Fibroblast of skin of abdomen (primary cell): Measurements from ENCODE around the gene SLC6A13.
"Not testable (repeated sequence)": the region's sequence is repeated elsewhere in the genome, so short reads cannot be mapped to it uniquely, and the experiment has no call there.

Experiments
- DNase-seq: peaks from one replicate; pipeline ENCODE4 v3.0.0-alpha.2; 2013

Gene SLC6A13

DNA sequence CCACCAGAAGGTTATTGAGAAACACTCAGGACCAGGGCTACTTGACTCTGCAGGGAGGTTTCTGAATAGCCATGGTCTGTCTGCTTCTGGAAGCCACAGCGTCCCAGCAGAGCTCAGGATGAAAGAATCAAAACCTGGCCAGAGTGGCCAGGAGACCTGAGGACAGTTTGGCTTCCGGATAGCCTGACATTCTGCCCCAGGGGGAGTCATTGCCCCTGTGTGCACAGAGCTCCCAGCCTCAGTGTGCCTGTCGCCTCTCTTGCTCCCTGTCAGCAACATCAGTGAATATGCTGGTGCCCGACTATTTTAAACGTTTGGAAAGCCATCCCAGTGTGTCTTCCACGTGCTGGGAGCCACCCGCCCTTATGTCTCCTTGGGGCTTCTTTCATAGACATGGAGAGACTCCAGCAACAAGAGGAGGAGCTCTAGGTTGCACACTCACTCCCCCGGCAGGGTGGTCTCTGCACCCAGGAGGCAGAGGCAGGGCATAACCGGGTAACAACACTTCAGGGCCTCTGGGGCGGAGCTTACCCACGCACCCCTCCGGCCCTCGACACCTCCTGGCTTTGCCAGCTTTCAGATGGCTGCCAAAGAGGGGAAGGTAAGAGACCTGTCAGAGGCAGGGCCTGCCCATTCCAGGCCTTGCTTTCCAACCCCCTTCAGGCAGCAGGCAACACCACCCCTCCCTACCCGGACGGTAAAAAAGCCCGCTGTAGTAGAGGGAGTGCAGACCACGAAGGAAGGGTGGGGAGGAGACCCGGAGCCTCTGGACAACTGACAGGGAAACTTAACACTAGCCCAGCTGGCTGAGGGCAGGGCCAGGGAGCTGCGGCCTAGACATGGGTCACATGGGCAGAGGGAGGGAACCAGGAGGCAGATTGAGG lies 29.7 kb downstream of the SLC6A13 start:
- DNase-seq: no peak

DNA sequence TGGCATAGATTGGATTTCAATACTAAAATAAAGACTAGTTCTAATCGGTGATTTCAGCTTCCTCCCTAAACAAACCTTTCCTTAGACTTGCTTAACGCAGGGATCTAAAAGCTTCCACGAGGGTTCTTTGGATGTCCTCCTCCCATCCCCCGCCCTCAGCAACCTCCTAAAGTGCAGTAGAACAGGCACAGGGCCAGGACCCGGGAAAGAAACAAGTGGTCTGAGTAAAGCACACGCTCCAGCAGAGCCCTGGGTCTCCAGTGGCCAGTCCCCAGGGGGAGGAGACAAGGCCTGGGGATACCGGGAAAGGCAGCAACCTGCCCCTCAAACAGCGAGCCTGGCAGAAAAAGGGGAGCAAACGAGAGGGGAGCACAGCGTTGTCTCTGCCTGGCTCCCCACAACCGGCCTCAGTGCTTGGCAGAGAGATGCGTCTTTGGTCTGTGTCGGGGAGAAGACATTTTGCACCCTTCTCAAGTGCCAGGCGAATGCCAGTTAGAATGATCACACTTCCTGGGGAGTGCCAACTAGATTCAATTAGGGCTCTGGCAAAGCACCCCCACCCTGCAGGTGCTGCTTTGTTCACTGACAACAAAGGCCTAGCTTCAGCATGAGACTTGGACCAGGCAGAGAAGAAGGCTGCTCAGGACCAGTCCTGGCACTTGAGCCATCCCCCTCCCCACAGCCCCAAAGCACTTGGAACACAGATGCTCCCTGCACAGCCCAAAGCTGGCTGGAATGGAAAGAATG lies 31.5 kb downstream of the SLC6A13 start:
- DNase-seq: no peak

DNA sequence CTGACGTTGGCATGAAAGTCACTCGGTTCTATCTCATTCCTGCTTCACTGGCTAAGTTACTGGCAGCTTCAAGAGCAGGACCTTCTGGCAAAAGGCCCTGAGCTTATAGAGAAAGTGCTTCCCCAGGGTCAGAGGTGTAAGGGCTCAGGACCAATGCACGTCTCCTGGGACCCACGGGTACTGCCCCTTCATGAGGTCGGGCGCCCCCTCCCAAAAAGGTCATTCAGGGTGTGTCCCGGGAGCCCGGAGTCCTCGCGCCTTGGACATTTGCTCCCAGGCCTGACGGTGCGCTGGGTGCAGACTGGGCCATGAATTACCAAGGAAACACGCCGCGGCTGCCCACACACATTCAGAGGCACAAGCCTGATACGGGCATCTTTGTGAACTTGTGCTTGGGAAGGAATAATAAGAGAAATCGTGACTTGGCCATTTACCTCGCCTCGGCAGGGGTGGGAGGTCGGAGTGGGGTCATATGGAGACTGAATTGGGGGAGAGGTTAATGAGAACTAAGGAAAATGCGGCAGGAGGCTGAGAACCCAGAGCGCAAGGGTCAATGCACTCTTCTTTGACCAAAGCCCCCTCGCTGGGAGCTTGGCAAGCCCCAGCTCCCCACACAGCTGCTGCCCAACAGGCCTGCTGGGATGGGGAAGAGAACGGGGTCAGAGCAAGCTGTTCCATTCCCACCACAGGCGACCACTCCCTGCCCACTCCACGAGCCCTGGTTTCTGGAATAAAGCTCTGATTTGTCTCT lies 33.0 kb downstream of the SLC6A13 start:
- no peak for DNase-seq

DNA sequence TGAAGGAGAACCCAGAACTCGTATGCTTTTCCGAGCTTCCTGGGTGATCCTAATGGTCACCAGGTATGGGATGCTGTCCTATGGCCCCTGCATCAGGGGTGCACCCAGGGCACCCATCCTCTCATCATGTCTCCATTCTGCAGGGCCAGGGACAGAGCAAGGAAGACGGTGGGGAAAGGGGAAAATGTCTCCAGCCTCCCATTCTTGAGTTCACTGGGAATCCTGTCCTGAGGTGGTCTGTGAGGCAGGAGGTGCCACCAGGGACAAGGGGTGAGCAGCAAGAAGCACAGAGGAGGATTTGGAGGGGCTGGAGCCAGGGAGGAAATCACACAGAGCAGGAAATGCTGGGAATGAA lies 33.8 kb downstream of the SLC6A13 start:
- no peak for DNase-seq

- no peak for DNase-seq
These were observed 34.5 kb downstream of the SLC6A13 start for GRCh38 chr12:227923-228845.

- no peak for DNase-seq
These were observed 35.2 kb downstream of the SLC6A13 start for GRCh38 chr12:227286-227915.

- DNase-seq: no peak
These were observed 36.2 kb downstream of the SLC6A13 start for GRCh38 chr12:226401-226800.

- DNase-seq: no peak
These were observed 37.6 kb downstream of the SLC6A13 start for GRCh38 chr12:225012-225411.

DNA sequence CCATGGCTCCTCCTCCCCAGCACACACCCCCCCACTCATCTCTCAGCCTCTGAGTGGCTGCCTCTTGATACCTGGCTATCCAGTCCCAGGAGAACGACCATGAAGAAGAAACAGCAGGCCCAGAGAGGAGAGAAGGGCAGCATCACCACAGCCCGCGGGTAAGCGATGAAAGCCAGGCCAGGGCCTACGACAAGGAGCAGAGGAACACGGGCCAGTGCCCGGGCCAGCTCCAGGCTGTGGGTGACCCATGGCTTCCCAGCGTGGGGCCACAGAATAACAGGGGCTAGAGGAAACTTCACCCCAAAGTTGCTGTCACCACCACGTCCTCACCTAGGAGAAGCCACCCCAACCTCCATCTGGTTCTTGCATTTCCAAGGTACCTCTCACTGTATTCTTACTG lies 38.3 kb downstream of the SLC6A13 start:
- no peak for DNase-seq

DNA sequence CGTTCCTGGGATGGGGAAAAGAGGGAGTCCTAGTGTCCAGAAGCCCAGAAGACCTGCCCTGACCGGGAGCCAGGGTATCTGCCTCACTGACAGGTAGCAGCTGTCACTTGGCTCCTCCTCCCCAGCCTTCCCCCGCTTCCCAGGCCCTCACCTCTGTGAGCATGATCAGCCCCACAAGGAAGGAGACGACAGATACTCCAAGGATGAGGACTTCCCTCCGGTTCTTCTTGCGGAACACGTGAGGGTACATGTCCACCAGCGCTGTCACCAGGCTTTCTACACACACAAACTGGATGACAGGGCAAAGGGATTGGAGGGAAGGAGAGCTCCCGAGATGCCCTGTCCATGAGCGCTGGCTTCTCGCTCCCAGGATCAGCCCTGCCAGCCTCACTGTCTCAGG lies 38.8 kb downstream of the SLC6A13 start:
- DNase-seq: no peak

DNA sequence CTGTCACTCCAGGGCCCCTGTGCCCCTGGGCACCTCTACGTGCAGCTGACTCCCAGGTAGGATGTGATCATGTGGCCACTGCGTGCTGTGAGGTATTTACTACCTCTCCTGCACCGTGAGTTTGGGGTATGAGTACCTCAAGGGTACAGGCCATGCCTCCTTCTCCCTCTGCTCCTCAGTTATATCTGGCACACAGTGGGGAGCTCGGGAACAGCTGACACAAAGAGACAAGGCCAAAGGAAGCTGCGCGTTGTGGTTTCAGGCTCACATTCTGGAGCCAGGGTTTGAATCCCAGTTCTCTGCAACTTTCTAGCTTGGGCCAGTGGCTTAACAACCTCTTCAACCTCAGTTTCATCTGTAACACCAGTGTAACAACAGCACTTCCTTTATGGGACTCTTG lies 40.9 kb downstream of the SLC6A13 start:
- no peak for DNase-seq

GRCh38 chr12:220946-221550 lies 41.6 kb downstream of the SLC6A13 start:
- no peak for DNase-seq

DNA sequence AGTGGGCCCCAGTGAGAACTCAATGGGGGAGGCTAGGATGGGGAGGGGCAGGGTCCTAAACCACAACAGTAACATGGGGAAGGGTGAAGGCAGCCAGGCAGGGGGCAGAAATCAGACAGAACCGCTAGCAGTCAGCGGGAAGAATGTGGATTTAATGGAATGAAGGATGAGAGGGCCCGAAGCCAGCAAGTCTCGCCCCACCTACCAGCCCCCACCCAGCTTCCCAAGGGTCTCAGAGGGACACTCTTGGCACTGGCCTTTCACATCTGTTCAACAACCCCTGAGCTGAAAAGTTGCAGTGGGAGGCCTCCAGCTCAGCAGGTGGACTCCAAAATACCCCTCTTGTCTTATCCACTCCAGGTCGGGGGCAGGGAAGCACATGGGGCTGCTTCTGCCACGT lies 42.1 kb downstream of the SLC6A13 start:
- no peak for DNase-seq

GRCh38 chr12:219891-220352 lies 42.7 kb downstream of the SLC6A13 start:
- DNase-seq: peak; percentile 27

GRCh38 chr12:218728-219590 lies 43.7 kb downstream of the SLC6A13 start:
- DNase-seq: no peak

GRCh38 chr12:218221-218620 lies 44.4 kb downstream of the SLC6A13 start:
- DNase-seq: no peak

- DNase-seq: not testable (repeated sequence)
These were observed 45.6 kb downstream of the SLC6A13 start for GRCh38 chr12:217029-217428.

- no peak for DNase-seq
These were observed 47.5 kb downstream of the SLC6A13 start for GRCh38 chr12:215116-215515.

- no peak for DNase-seq
These were observed 48.5 kb downstream of the SLC6A13 start, which contains the start of gene SLC6A12 for GRCh38 chr12:214003-214741. TSS of gene SLC6A12 (minus strand) at chr12:214157. CDS start at chr12:209986, 4,171 bp downstream.
